ENCODE results near the gene SPDYE2. TPM values are rescaled to one million over a fixed set of nuclear protein-coding genes. Genes with fewer than 3 reads are reported as not detected.
"Not testable (repeated sequence)": the region's sequence is repeated elsewhere in the genome, so short reads cannot be mapped to it uniquely, and the experiment has no call there.

SPDYE2 gene, protein sequence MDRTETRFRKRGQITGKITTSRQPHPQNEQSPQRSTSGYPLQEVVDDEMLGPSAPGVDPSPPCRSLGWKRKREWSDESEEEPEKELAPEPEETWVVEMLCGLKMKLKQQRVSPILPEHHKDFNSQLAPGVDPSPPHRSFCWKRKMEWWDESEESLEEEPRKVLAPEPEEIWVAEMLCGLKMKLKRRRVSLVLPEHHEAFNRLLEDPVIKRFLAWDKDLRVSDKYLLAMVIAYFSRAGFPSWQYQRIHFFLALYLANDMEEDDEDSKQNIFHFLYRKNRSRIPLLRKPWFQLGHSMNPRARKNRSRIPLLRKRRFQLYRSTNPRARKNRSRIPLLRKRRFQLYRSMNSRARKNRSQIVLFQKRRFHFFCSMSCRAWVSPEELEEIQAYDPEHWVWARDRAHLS
- polyA plus RNA-seq (ENCODE audit: insufficient read length) = 14.8 TPM
- long read RNA-seq, donor 1 = 0 reads
- long read RNA-seq, donor 2 = 0 reads
- long read RNA-seq, donor 3 = 0 reads
- long read RNA-seq, donor 4 = 0 reads
- long read RNA-seq, donor 5 = 0 reads
- long read RNA-seq, donor 6 = 0 reads
- long read RNA-seq, donor 7, partial matches to known transcripts = 13 of 13 reads
- long read RNA-seq, donor 7, other reads (novel, unspliced or antisense) = 0 of 13 reads
- long read RNA-seq, donor 8 = 0 reads

DNA sequence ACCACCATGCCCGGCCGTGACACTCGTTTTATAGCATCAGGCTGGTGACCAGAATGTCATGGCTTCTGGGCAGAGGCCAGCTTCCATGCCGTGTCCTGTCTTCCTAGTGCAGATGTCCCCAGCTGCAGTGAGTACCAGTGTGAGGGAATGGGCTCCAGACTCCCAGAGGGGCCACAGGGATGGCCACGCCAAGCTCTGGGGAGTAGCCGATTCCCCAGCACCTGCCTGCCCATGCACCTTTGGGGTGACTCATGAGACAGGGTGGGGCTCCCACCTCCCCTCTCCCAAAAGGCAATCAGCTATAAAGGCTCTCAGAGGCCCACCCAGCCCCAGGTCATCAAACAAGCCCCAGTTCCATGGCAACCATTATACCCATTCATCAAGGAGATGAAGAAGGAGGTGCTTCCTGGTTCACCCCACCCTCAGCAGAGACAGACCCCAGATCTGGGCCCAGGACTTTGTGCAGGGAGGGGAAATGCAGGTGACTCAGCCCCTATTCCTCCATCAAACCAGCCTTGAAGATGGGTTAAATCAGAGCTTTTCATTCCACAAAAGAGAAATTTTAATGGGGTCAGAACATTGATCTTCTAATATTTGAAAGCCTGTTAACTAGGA, at the start of gene SPDYE2:
Gene SPDYE2, plus strand, starts transcription at position 419 of the 615 bp plus-strand sequence. CDS start 2,030 bp downstream, outside the sequence.
- not testable (repeated sequence) for DNase-seq

GRCh38 chr7:102503141-102503540, 47.9 kb upstream of the SPDYE2 start:
- DNase-seq = not testable (repeated sequence)

DNA sequence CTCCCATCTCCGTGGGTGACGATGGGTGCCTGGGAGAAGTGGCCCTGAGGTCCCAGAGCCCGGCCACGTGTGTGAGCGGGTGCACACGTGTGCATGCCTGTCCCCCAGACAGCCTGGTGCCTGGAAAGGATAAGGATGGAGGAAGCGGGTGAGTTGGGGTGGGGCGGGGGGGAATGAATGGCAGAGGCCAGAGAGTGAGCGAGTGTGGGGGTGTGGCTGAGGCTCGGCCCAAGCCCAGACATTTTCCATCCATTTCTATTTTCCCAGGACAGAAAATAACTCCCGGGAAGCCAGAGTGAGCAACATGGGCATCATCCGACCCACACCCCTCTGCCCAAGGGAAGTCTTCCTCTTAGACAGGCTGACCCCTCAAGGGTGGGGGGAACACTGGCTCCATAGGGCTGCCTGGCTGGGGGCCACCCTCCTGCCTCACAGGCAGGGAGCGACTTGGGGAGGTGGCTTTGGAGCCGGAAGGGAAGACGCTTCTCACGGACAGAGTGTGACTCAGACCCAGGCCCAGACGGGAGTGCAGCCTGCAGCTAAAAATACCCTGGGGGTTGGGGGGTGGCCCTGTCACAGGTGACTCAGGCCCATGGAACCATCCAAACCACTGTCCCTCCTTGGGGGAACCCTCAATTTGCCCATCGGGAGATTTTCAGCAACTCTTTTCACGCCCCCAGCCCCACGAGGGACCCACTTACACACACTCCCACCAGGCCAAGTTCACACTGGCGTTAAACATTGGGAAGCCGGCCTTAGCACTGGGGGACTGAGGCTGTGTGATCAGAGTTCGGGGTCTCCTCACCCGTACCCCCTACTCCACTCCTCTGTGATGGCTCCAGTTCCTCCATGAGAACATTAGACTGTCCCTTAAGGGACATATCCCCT, 45.5 kb upstream of the SPDYE2 start:
- DNase-seq = not testable (repeated sequence)

DNA sequence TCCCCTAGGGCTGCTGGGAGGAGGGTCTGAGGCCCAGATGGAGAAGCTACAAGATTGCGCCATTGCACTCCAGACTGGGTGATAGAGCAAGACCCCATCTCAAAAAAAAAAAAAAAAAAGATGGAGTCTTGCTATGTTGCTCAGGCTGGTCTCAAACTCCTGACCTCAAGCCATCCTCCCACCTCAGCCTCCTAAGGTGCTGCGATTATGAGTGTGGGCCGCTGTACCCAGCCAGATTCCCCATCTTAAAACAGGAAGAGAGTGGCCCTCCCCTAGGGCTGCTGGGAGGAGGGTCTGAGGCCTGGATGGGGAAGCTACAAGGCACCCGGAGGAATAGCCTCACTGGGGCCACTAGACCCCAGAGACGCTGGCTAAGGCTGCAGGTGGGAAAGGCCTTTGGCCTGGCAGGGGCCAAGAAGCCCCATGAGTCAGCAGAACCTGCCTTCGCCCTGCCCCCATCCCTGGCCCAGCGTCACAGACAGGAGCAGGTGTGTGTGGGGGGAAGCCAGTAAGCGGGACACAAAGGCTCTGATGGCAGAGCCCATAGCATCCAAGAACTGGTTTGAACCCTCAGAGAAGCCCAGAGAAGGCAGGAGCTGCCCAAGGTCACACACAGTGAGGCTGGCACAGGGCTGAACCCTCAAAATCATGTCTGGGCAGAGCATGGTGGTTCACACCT, 43.5 kb upstream of the SPDYE2 start:
- DNase-seq = not testable (repeated sequence)

- DNase-seq = not testable (repeated sequence)
Measured at GRCh38 chr7:102510575-102510974, 40.5 kb upstream of the SPDYE2 start.

- DNase-seq = not testable (repeated sequence)
Measured at GRCh38 chr7:102511860-102512522, 39.0 kb upstream of the SPDYE2 start.

DNA sequence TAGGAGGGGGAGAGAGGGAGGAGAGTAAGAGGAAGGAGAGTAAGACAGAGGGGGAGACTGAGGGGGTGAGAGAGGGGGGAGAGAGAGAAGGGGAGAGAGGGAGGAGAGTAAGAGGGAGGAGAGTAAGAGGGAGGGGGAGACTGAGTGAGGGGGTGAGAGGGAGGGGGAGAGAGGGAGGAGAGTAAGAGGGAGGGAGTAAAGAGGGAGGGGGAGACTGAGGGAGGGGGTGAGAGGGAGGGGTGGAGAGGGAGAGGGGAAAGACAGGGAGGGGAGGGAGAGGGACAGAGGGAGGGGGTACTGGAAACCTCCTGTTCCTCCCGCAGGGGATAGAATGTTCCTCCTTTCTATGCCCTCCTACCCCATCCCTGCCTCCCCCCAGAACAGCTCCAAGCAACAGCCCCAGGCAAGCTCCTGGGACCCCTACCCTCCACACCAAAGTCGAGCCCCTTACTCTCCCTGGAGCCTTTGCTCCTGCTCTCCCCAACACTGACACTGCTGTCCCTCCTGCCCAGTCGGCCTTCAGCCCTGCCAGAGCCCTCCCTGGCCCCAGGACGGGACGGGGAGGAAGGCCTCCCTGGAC, 38.3 kb upstream of the SPDYE2 start:
- peak; percentile 95 for DNase-seq

- DNase-seq = not testable (repeated sequence)
Measured at GRCh38 chr7:102514881-102515721, 35.9 kb upstream of the SPDYE2 start.

DNA sequence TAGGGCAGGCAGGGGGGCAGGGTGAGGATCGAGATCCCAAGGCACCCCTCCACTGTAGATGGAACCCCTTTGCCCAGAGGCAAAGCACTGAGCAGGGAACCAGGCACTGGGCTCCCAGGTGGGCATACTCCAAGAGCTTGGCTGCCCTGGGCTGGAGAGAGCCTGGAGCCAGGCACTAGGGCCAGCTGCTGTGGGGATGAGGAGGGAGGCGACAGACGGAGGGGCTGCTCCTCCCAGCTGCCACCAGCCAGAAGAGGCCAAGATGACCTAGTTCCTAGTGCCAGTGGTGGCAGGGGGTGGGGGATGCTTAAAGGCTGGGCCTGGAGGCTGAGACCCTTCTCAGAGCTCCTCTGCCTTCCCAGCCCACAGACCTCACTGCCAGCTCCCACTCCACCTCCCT, 35.1 kb upstream of the SPDYE2 start:
- DNase-seq = not testable (repeated sequence)

DNA sequence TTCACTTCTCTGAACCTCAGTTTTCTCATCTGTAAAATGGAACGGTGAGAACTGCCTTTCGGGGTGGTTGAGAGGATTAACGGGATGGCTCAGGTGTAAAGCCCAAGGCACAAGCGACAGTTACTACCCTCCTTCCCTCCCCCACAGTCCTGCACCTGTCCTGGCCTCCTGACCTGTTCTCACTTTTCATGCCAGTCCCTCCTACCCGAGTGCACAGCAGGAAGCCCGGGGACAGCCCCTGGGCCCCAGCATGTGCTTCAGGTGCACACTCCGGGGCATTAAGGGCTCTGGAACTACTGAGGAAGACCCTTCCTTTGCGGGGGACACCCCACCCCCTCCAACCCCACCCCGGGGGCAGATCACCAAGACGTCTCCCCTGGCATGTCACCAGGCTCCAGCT, 34.1 kb upstream of the SPDYE2 start:
- DNase-seq = not testable (repeated sequence)

DNA sequence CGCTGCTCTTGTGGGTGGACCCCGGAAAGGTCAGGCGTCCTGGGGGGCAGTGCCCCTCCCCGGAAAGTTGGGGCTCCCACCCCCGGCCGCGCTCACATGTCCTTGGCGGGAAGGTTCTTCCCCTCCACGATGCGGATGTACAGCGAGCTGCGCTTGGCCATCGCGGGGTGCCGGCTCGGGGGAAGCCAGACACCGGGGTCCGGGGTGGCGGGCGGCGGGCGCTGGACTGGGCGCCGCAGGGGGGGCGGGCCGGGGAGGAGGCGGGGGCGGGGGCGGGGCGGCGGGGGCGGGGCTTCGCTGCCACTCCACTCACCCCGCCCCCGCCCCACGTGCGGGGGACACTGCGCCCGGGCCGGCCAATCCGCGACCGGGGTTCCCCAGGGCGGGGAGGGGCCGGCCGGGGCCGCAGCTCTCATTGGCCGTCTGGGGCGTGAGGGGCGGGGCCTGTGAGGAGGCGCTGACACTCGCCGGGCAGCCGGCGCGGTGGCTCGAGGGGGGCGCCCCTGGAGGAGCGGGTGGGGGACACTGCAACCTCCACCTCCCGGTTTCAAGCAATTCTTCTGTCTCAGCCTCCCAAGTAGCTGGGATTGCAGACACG, 33.4 kb upstream of the SPDYE2 start, which contains the start of gene RASA4B:
Gene RASA4B, minus strand, starts transcription at position 228 of the 598 bp plus-strand sequence. Its CDS starts 67 bp downstream, at position 161.
- DNase-seq = not testable (repeated sequence)

GRCh38 chr7:102520797-102521196, 30.2 kb upstream of the SPDYE2 start:
- DNase-seq = not testable (repeated sequence)

- DNase-seq = not testable (repeated sequence)
Measured at GRCh38 chr7:102524803-102525202, 26.2 kb upstream of the SPDYE2 start.

DNA sequence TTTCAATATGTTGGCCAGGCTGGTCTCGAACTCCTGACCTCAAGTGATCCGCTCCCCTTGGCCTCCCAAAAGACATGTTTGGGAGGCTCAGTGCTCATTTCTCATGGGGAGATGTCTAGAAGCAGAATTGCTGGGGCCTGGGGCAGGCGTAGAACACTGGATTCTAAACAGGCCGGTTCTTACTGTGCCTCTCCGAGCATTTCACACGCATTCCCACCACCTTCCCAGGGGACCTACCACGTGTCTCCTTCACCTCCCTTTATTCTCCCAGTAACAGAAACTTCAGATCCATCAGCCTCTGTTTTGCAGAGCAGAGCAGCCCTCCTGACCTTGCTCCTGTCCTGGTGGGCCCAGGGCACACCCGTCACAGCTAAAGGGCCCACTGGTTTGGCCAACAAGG, 23.8 kb upstream of the SPDYE2 start:
- not testable (repeated sequence) for DNase-seq

DNA sequence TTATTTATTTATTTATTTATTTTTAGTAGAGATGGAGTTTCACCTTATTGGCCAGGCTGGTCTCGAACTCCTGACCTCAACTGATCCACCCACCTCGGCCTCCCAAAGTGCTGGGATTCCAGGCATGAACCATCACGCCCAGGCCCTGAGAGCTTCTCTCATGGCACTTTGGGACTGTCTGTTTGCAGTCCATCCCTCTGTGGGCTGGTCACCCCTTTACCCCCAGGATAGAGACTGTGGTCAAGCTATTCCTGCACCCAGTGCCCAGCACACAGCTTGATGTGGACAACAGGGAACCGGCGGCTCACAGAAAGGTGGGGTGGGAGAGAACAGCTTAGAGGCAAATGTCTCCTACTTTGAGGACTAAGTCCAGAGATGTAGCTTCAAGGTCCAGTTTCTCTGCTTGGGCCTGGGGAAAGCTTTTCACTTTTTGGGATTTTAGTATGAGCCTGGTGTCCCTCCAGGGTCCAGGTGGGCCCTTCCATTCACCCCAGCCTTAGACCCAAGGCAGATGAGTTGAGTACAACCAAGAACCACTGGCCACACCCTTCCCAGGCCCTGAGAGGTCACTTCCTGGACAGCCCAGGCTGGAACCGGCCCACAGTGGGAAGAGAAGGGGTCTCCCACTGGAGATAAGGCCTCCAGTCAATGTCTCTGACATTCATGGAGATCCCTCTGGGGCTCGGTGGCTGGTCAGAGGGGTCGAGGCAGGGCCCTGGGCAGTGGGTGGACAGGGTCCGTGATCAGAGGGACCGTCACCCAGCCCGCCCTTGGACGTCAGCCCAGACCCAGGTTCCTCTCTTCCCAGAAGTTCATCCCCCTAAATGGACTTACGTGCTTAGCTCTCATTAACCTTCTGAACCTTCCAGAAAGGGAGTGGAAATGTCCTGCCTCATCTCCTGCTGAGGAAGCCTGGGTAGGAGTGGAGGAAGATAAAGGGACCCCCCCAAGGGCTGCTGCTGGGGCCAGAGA, 22.9 kb upstream of the SPDYE2 start:
- not testable (repeated sequence) for DNase-seq

- DNase-seq = not testable (repeated sequence)
Measured at GRCh38 chr7:102531583-102531982, 19.4 kb upstream of the SPDYE2 start.

DNA sequence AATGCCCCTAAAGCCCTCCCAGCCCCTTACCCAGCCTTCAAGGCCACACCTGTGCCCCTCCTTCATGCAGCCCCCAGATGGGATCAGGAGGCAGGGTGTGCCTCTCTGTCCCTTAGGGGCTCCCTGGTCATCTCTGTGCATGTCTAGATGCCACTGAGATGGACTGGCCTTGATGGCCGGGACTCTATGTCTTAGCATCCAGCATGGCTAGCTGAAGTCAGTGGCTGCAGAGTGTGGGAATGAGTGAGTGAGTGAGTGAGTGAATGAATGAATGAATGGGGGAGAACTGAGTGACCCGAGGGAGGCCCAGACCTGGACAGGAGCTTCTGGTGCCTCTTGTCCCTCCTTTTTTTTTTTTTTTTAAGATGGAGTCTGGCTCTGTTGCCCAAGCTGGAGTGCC, 18.9 kb upstream of the SPDYE2 start:
- DNase-seq = not testable (repeated sequence)
